Measurements from ENCODE around the gene APRT. TPM values are rescaled to one million over a fixed set of nuclear protein-coding genes. Genes with fewer than 3 reads are reported as not detected.

APRT gene
- total RNA-seq, 2 experiments from 2014 or later = 153 to 154 TPM

GRCh38 chr16:88777471-88778270 lies 34.1 kb downstream of the APRT start:
- no peak overlapping the region for H3K27ac ChIP-seq (ENCODE audit: low read depth in 1 of 2, low read length in 2 of 2)
- ATAC-seq (ENCODE audit: poor library complexity) = no peak
- no peaks in the 10 kb centered on the region for H3K27me3 Mint-ChIP-seq
- peaks cover 18% of the 10 kb centered on the region for H3K36me3 ChIP-seq (ENCODE audit: insufficient read depth, low read length)
- H3K4me1 Mint-ChIP-seq (ENCODE audit: low read depth) = peaks cover 40% of the 10 kb centered on the region
- DNase-seq = no peak
- no peaks in the 10 kb centered on the region for H3K9me3 Mint-ChIP-seq
- H3K4me1 ChIP-seq (ENCODE audit: insufficient read depth, low read length) = peaks cover 81% of the 10 kb centered on the region
- no peak overlapping the region for H3K27ac Mint-ChIP-seq
- CTCF ChIA-PET = interaction anchor here (7.0 kb wide), 1 partner anchor 40 kb away, joined by 58 read pairs; no protein-coding TSS in a partner anchor
- H3K27me3 ChIP-seq (ENCODE audit: control insufficient read depth in 1 of 2, insufficient read depth in 2 of 2, low read length in 2 of 2) = no peaks in the 10 kb centered on the region
- POLR2A ChIA-PET = no interaction called here
- no peaks in the 10 kb centered on the region for H3K9me3 ChIP-seq (ENCODE audit: control insufficient read depth in 1 of 2, insufficient read depth in 1 of 2, low read length in 2 of 2)
- H3K4me3 Mint-ChIP-seq = no peak overlapping the region
- TF ChIP-seq, protein P1, sequence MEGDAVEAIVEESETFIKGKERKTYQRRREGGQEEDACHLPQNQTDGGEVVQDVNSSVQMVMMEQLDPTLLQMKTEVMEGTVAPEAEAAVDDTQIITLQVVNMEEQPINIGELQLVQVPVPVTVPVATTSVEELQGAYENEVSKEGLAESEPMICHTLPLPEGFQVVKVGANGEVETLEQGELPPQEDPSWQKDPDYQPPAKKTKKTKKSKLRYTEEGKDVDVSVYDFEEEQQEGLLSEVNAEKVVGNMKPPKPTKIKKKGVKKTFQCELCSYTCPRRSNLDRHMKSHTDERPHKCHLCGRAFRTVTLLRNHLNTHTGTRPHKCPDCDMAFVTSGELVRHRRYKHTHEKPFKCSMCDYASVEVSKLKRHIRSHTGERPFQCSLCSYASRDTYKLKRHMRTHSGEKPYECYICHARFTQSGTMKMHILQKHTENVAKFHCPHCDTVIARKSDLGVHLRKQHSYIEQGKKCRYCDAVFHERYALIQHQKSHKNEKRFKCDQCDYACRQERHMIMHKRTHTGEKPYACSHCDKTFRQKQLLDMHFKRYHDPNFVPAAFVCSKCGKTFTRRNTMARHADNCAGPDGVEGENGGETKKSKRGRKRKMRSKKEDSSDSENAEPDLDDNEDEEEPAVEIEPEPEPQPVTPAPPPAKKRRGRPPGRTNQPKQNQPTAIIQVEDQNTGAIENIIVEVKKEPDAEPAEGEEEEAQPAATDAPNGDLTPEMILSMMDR (IDR thresholded peaks at IDR 0.05) = no peak
- no peaks in the 10 kb centered on the region for H3K36me3 Mint-ChIP-seq (ENCODE audit: low read depth)
- intact Hi-C loops (cut with DNase I, micrococcal nuclease) = no loop called here
- no peak overlapping the region for H3K4me3 ChIP-seq (ENCODE audit: low read length)

GRCh38 chr16:88775825-88776224 lies 35.9 kb downstream of the APRT start:
- H3K27ac ChIP-seq (ENCODE audit: low read depth in 1 of 2, low read length in 2 of 2) = no peak overlapping the region
- ChIA-PET POLR2A (no interaction called here), CTCF (no interaction called here)
- no peaks in the 10 kb centered on the region for H3K9me3 ChIP-seq (ENCODE audit: control insufficient read depth in 1 of 2, insufficient read depth in 1 of 2, low read length in 2 of 2)
- ATAC-seq (ENCODE audit: poor library complexity) (no peak), DNase-seq (no peak)
- TF ChIP-seq, protein P1 (IDR thresholded peaks at IDR 0.05) = no peak
- Mint-ChIP-seq H3K4me3 (no peak overlapping the region), H3K4me1 (ENCODE audit: low read depth) (peaks cover 26% of the 10 kb centered on the region), H3K27me3 (no peaks in the 10 kb centered on the region), H3K36me3 (ENCODE audit: low read depth) (no peaks in the 10 kb centered on the region), H3K27ac (no peak overlapping the region), H3K9me3 (no peaks in the 10 kb centered on the region)
- no peak overlapping the region for H3K4me3 ChIP-seq (ENCODE audit: low read length)
- intact Hi-C loops (cut with DNase I, micrococcal nuclease) = no loop called here
- no peaks in the 10 kb centered on the region for H3K27me3 ChIP-seq (ENCODE audit: control insufficient read depth in 1 of 2, insufficient read depth in 2 of 2, low read length in 2 of 2)
- H3K4me1 ChIP-seq (ENCODE audit: insufficient read depth, low read length) = peaks cover 76% of the 10 kb centered on the region
- peaks cover 18% of the 10 kb centered on the region for H3K36me3 ChIP-seq (ENCODE audit: insufficient read depth, low read length)

DNA sequence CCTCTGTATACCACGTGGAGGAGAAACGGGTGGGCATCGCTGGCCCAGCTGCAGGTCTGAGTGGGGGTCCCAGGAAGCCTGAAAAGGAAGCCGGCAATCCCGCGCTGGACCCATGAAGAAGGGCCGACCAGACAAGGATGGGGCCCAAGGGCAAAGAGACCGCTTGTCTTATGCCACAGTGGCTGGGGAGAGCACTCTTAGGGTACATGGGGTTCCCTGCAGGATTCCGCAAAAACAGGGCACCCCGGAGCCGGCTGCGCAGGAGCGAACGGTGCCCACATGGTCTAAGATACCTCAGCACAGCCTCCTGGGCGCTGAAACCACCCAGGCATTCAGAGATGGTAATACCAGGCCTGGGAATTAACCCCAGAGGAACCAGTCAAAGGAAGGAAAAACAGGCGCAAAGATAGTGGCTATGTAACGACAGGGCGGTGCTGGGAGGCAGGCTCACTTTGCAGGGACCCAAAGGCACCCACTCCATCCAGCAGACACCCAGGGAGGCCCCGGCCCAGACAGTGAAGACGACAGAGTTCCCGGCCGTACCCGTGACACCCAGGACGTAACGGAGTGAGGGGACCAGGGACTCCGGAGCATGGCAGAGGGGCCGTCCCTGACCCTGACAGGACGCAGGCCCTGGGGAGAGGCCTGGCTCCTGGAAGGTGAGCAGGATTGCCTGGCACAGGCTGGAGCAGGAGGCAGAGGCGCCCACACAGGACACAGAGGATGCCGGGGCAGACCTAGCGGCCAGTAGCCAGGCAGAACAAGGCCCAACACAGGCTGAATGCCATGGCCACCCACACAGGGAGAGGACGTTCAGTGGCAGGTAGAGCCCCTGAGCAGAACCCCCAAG lies 37.0 kb downstream of the APRT start:
- intact Hi-C loops (cut with DNase I, micrococcal nuclease) = no loop called here
- ChIA-PET POLR2A (interaction anchor here (0.8 to 1.6 kb wide), 2 partner anchors 8 to 29 kb away, joined by 3 to 4 read pairs; no protein-coding TSS in a partner anchor), CTCF (no interaction called here)
- H3K4me1 ChIP-seq (ENCODE audit: insufficient read depth, low read length) = peaks cover 76% of the 10 kb centered on the region
- no peak overlapping the region for H3K27ac Mint-ChIP-seq
- ATAC-seq (ENCODE audit: poor library complexity) (no peak), DNase-seq (no peak)
- H3K4me1 Mint-ChIP-seq (ENCODE audit: low read depth) = peaks cover 17% of the 10 kb centered on the region
- no peaks in the 10 kb centered on the region for H3K36me3 Mint-ChIP-seq (ENCODE audit: low read depth)
- H3K27me3 ChIP-seq (ENCODE audit: control insufficient read depth in 1 of 2, insufficient read depth in 2 of 2, low read length in 2 of 2) = no peaks in the 10 kb centered on the region
- no peak overlapping the region for H3K4me3 Mint-ChIP-seq
- H3K27ac ChIP-seq (ENCODE audit: low read depth in 1 of 2, low read length in 2 of 2) = no peak overlapping the region
- H3K4me3 ChIP-seq (ENCODE audit: low read length) = no peak overlapping the region
- no peaks in the 10 kb centered on the region for H3K27me3 Mint-ChIP-seq
- peaks cover 27% of the 10 kb centered on the region for H3K36me3 ChIP-seq (ENCODE audit: insufficient read depth, low read length)
- no peaks in the 10 kb centered on the region for H3K9me3 ChIP-seq (ENCODE audit: control insufficient read depth in 1 of 2, insufficient read depth in 1 of 2, low read length in 2 of 2)
- H3K9me3 Mint-ChIP-seq = no peaks in the 10 kb centered on the region
- TF ChIP-seq, protein P1 (IDR thresholded peaks at IDR 0.05) = no peak
